ENCODE measurements around the gene RNGTT.

- TF ChIP-seq POLR2AphosphoS5 (IDR thresholded peaks at IDR 0.05; ENCODE audit: low read depth, low read length): no peak
- no peak for TF ChIP-seq POLR2A (IDR thresholded peaks at IDR 0.05; ENCODE audit: low read depth, low read length)
Measured at GRCh38 chr6:88916615-88917208, 46.7 kb downstream of the RNGTT start.
